A673 (cell line): Measurements from ENCODE around the gene CERKL. TPM values are rescaled to one million over a fixed set of nuclear protein-coding genes. Genes with fewer than 3 reads are reported as not detected.

Source experiments
- BruUV-seq: library from RNA; stranded (reverse); fragments of 400-500 nt; replicated peaks from 2 replicates; lab custom pipeline; 2021; lab: Mats Ljungman, UMichigan
- CTCF ChIA-PET: fragments of 300-600 bp; sonication (Branson Sonifier 250); formaldehyde crosslinking; loops from one replicate; lab custom pipeline; 2022; ENCODE audit warnings: antibody characterized with exemption; lab: Charles Lee
- POLR2A ChIA-PET: fragments of 300-600 bp; sonication (Branson Sonifier 250); formaldehyde crosslinking; loops from one replicate; lab custom pipeline; 2022; ENCODE audit warnings: antibody characterized with exemption; ENCODE audit not compliant: low non-redundant PET; lab: Charles Lee
- DNase-seq: peaks from one replicate; pipeline ENCODE4 v3.0.0-alpha.2; 2015; ENCODE audit warnings: low spot score
- H3K27ac ChIP-seq: fragments of 200-600 bp; sonication (generic); 2 replicates; pipeline ENCODE4 v1.5.1; 2016; ENCODE audit warnings: mixed run types, low read depth, mild to moderate bottlenecking, mixed read lengths, antibody characterized with exemption, low read length; ENCODE audit not compliant: poor library complexity, severe bottlenecking
- H3K27me3 ChIP-seq: fragments of 200-600 bp; sonication (generic); replicated peaks from 2 replicates; pipeline ENCODE4 v1.6.1; 2017; ENCODE audit warnings: mixed run types, low read depth, mild to moderate bottlenecking, mixed read lengths, antibody characterized with exemption, low read length; ENCODE audit not compliant: insufficient read depth, poor library complexity
- H3K36me3 ChIP-seq: fragments of 200-600 bp; sonication (generic); 2 replicates; pipeline ENCODE4 v1.6.1; 2016; ENCODE audit warnings: mixed run types, mild to moderate bottlenecking, mixed read lengths, antibody characterized with exemption, low read length; ENCODE audit not compliant: insufficient read depth, poor library complexity, severe bottlenecking
- H3K4me1 ChIP-seq: fragments of 200-600 bp; sonication (generic); 2 replicates; pipeline ENCODE4 v1.6.1; 2017; ENCODE audit warnings: mixed run types, mild to moderate bottlenecking, mixed read lengths, antibody characterized with exemption, low read length; ENCODE audit not compliant: insufficient read depth, poor library complexity, severe bottlenecking
- H3K4me3 ChIP-seq: fragments of 200-600 bp; sonication (generic); 2 replicates; pipeline ENCODE4 v1.5.1; 2016; ENCODE audit warnings: low read depth, mixed run types, mild to moderate bottlenecking, mixed read lengths, low read length; ENCODE audit not compliant: poor library complexity, severe bottlenecking
- H3K9me3 ChIP-seq: fragments of 200-600 bp; sonication (generic); 2 replicates; pipeline ENCODE4 v1.6.1; 2016; ENCODE audit warnings: mixed run types, low read depth, mild to moderate bottlenecking, mixed read lengths, antibody characterized with exemption, low read length; ENCODE audit not compliant: poor library complexity, severe bottlenecking
- EZH2 ChIP-seq: fragments of 200-600 bp; sonication (generic); IDR thresholded peaks from 2 replicates; pipeline ENCODE4 v1.6.1; 2017; ENCODE audit warnings: borderline replicate concordance, low read depth, mild to moderate bottlenecking, mixed read lengths, antibody characterized with exemption, low read length; ENCODE audit not compliant: poor library complexity, severe bottlenecking
- intact Hi-C: fragments of 100-400 bp; cut with micrococcal nuclease; formaldehyde crosslinking; loops from one replicate; pipeline ENCODE4 v1.10.0; 2022; ENCODE audit not compliant: unreplicated experiment
- total RNA-seq: library from RNA; stranded (reverse); gene quantifications from 2 replicates; pipeline ENCODE4 v1.2.3, GENCODE V29; 2021
- TF ChIP-seq, protein P1 (sequence below): fragments of 300-800, 200-600 bp; sonication (generic); conservative IDR thresholded peaks from 2 replicates; pipeline ENCODE4 v1.5.1; 2017; ENCODE audit warnings: low read depth, mild to moderate bottlenecking, antibody characterized with exemption, low read length, moderate library complexity, mixed read lengths

Gene CERKL
- total RNA-seq, 1 experiment from 2014 or later, result 0.75 TPM

GRCh38 chr2:181523756-181524155 is 133.1 kb downstream of the CERKL start:
- no peak for DNase-seq
- CTCF ChIA-PET, result no interaction called here
- POLR2A ChIA-PET, result no interaction called here
- Histone ChIP-seq H3K4me1 (no peaks in the 10 kb centered on the region), H3K27ac (no peak overlapping the region), H3K36me3 (no peaks in the 10 kb centered on the region), H3K9me3 (no peaks in the 10 kb centered on the region), H3K4me3 (no peak overlapping the region), H3K27me3 (no peaks in the 10 kb centered on the region)
- no TSS peak for BruUV-seq
- intact Hi-C loops, result no loop called here
- no peak for TF ChIP-seq EZH2
- TF ChIP-seq, protein P1, sequence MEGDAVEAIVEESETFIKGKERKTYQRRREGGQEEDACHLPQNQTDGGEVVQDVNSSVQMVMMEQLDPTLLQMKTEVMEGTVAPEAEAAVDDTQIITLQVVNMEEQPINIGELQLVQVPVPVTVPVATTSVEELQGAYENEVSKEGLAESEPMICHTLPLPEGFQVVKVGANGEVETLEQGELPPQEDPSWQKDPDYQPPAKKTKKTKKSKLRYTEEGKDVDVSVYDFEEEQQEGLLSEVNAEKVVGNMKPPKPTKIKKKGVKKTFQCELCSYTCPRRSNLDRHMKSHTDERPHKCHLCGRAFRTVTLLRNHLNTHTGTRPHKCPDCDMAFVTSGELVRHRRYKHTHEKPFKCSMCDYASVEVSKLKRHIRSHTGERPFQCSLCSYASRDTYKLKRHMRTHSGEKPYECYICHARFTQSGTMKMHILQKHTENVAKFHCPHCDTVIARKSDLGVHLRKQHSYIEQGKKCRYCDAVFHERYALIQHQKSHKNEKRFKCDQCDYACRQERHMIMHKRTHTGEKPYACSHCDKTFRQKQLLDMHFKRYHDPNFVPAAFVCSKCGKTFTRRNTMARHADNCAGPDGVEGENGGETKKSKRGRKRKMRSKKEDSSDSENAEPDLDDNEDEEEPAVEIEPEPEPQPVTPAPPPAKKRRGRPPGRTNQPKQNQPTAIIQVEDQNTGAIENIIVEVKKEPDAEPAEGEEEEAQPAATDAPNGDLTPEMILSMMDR, result no peak

- H3K36me3 ChIP-seq, result no peaks in the 10 kb centered on the region
- H3K27me3 ChIP-seq, result no peaks in the 10 kb centered on the region
- no TSS peak for BruUV-seq
- ChIA-PET CTCF (no interaction called here), POLR2A (no interaction called here)
- intact Hi-C loops, result no loop called here
- H3K27ac ChIP-seq, result no peak overlapping the region
- H3K9me3 ChIP-seq, result no peaks in the 10 kb centered on the region
- no peaks in the 10 kb centered on the region for H3K4me1 ChIP-seq
- DNase-seq, result no peak
- H3K4me3 ChIP-seq, result no peak overlapping the region
- TF ChIP-seq EZH2, result no peak
- TF ChIP-seq, protein P1, result no peak
Observed at GRCh38 chr2:181520253-181520652, 136.7 kb downstream of the CERKL start.

- POLR2A ChIA-PET, result no interaction called here
- BruUV-seq, result no TSS peak
- Histone ChIP-seq H3K27ac (no peak overlapping the region), H3K4me3 (no peak overlapping the region), H3K36me3 (no peaks in the 10 kb centered on the region), H3K27me3 (no peaks in the 10 kb centered on the region), H3K9me3 (no peaks in the 10 kb centered on the region), H3K4me1 (no peaks in the 10 kb centered on the region)
- CTCF ChIA-PET, result no interaction called here
- TF ChIP-seq, protein P1, result no peak
- TF ChIP-seq EZH2, result no peak
- no peak for DNase-seq
- intact Hi-C loops, result no loop called here
Observed at GRCh38 chr2:181517685-181518301, 139.1 kb downstream of the CERKL start.
